ENCODE data around the gene CADM4.
"Not testable (repeated sequence)": the region's sequence is repeated elsewhere in the genome, so short reads cannot be mapped to it uniquely, and the experiment has no call there.

CADM4 gene

GRCh38 chr19:43589678-43590077 lies 50.0 kb downstream of the CADM4 start:
- no peak for DNase-seq (ENCODE audit: low read depth in 4 of 4, low spot score in 1 of 4)

DNA sequence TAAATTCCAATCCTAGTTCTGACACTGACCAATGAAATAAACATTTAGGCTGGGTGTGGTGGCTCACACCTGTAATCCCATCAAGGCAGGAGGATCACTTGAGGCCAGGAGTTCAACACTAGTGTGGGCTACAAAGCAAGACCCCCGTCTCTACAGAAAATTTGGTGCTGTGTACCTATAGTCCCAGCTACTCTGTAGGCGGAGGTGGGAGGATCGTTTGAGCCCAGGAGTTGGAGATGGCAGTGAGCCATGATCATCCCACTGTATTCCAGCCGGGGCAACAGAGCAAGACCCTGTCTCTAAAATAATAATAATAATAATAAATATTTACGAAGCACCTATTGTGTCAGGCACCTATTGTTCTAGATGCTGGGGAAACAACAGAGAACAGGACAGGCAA lies 50.4 kb downstream of the CADM4 start:
- no peak for DNase-seq (ENCODE audit: low read depth in 4 of 4, low spot score in 1 of 4)

DNA sequence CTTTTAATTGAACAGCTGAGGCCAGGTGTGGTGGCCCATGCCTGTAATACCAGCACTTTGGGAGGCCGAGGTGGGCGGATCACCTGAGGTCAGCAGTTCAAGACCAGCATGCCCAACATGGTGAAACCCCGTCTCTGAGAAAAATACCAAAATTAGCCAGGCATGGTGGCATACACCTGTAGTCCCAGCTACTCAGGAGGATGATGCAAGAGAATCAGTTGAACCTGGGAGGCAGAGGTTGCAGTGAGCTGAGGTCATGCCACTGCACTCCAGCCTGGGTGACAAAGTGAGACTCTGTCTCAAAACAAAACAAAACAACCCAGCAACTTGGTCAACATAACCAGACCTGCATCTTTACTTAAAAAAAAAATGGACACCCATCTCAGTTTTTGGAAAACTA lies 52.6 kb downstream of the CADM4 start:
- not testable (repeated sequence) for DNase-seq (ENCODE audit: low read depth in 4 of 4, low spot score in 1 of 4)

- no peak for DNase-seq (ENCODE audit: low read depth in 4 of 4, low spot score in 1 of 4)
Observed at GRCh38 chr19:43586346-43586745, 53.3 kb downstream of the CADM4 start.

GRCh38 chr19:43584484-43584883 lies 55.2 kb downstream of the CADM4 start:
- DNase-seq (ENCODE audit: low read depth in 4 of 4, low spot score in 1 of 4), result no peak

- no peak for DNase-seq (ENCODE audit: low read depth in 4 of 4, low spot score in 1 of 4)
Observed at GRCh38 chr19:43582495-43582894, 57.2 kb downstream of the CADM4 start.

GRCh38 chr19:43581467-43581866 lies 58.2 kb downstream of the CADM4 start:
- DNase-seq (ENCODE audit: low read depth in 4 of 4, low spot score in 1 of 4), result no peak

DNA sequence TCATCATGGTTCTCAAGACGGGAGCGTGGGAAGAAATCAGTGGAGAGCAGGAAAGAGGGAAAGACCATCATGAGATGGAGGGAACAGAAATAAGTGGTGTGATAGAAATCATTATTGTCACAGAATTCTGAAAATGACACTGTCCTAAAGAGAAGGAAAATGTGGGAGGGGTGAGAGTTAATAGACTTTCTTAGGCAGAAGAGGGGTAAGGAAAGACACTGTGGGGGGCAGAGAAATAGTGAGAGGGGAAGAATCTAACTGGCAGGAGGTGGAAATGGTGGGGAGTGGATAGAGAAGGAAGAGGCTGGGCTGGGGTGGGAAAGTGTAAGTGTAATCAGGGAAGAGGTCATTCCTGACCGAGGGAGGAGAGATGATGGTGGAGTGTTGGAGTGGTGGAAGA lies 60.9 kb downstream of the CADM4 start:
- no peak for DNase-seq (ENCODE audit: low read depth in 4 of 4, low spot score in 1 of 4)

GRCh38 chr19:43575955-43576878 lies 63.4 kb downstream of the CADM4 start:
- DNase-seq (ENCODE audit: low read depth in 4 of 4, low spot score in 1 of 4), result no peak

- DNase-seq (ENCODE audit: low read depth in 4 of 4, low spot score in 1 of 4), result peak; percentile 82 to 97 (median 93)
Observed at GRCh38 chr19:43575156-43575950, 64.3 kb downstream of the CADM4 start, which contains the start of the genes PINLYP and XRCC1. Gene PINLYP (plus strand): TSS chr19:43575801. CDS start chr19:43577192, 1,391 bp downstream. Gene XRCC1 (minus strand): TSS chr19:43575527. CDS start chr19:43575458, 69 bp downstream.

GRCh38 chr19:43574424-43575155 lies 65.1 kb downstream of the CADM4 start:
- no peak for DNase-seq (ENCODE audit: low read depth in 4 of 4, low spot score in 1 of 4)
